HL-60 (cell line): ENCODE data around the gene WDR70.

Experiments
- DNase-seq, 2 experiments: peaks; one replicate each; pipeline ENCODE4 v3.0.0-alpha.2; 2010 to 2020; ENCODE audit warnings: low read depth in 1 of 2, low spot score in 1 of 2
- H3K27ac ChIP-seq: fragments of 250-450 bp; sonication (Bioruptor Pico); replicated peaks from 2 replicates; pipeline ENCODE4 v1.5.1; 2020; ENCODE audit warnings: mild to moderate bottlenecking, moderate library complexity
- H3K27me3 ChIP-seq: fragments of 250-450 bp; sonication (Bioruptor Pico); 2 replicates; pipeline ENCODE4 v1.5.1; 2021; ENCODE audit warnings: mild to moderate bottlenecking, moderate library complexity; ENCODE audit not compliant: insufficient read depth, poor library complexity, severe bottlenecking
- H3K4me3 ChIP-seq: replicated peaks from 2 replicates; pipeline ENCODE4 v1.5.1; 2011; ENCODE audit warnings: mild to moderate bottlenecking, control low read depth, low read length; ENCODE audit not compliant: insufficient read depth
- CTCF ChIP-seq: IDR thresholded peaks from one replicate; pipeline ENCODE4 v1.5.1; 2011; ENCODE audit warnings: low read length, control low read depth, inconsistent platforms; ENCODE audit not compliant: insufficient read depth
- GABPA ChIP-seq: IDR thresholded peaks from 2 replicates; pipeline ENCODE4 v1.6.1; 2012; ENCODE audit warnings: low read depth
- POLR2AphosphoS5 ChIP-seq: IDR thresholded peaks from 2 replicates; pipeline ENCODE4 v1.6.1; 2012; ENCODE audit warnings: low read depth
- REST ChIP-seq: IDR thresholded peaks from 2 replicates; pipeline ENCODE4 v1.6.1; 2012; ENCODE audit warnings: low read depth; ENCODE audit not compliant: insufficient replicate concordance
- SPI1 ChIP-seq: IDR thresholded peaks from 2 replicates; pipeline ENCODE4 v1.6.1; 2012; ENCODE audit warnings: low read depth, mild to moderate bottlenecking, borderline replicate concordance

Gene WDR70

GRCh38 chr5:37557734-37558293 lies 178.7 kb downstream of the WDR70 start:
- TF ChIP-seq CTCF (no peak), SPI1 (no peak), POLR2AphosphoS5 (no peak), REST (no peak), GABPA (no peak)
- DNase-seq: no peak
- H3K27ac ChIP-seq: no peak overlapping the region
- no peak overlapping the region for H3K4me3 ChIP-seq
- no peaks in the 10 kb centered on the region for H3K27me3 ChIP-seq

GRCh38 chr5:37565062-37565670 lies 186.0 kb downstream of the WDR70 start:
- no peak overlapping the region for H3K27ac ChIP-seq
- H3K4me3 ChIP-seq: no peak overlapping the region
- no peaks in the 10 kb centered on the region for H3K27me3 ChIP-seq
- DNase-seq: no peak
- TF ChIP-seq POLR2AphosphoS5 (no peak), SPI1 (no peak), GABPA (no peak), REST (no peak), CTCF (no peak)

GRCh38 chr5:37567566-37567965 lies 188.4 kb downstream of the WDR70 start:
- H3K27me3 ChIP-seq: no peaks in the 10 kb centered on the region
- no peak overlapping the region for H3K27ac ChIP-seq
- no peak for TF ChIP-seq SPI1
- no peak for TF ChIP-seq GABPA
- TF ChIP-seq CTCF: no peak
- TF ChIP-seq POLR2AphosphoS5: no peak
- no peak for TF ChIP-seq REST
- H3K4me3 ChIP-seq: no peak overlapping the region
- no peak for DNase-seq
